Measurements from ENCODE around the gene C1orf74. TPM values are rescaled to one million over a fixed set of nuclear protein-coding genes. Genes with fewer than 3 reads are reported as not detected.

C1orf74 gene
- total and polyA plus RNA-seq, 4 donors, result 2.0 to 3.6 (median 2.5) TPM

- H3K4me1 ChIP-seq (ENCODE audit: control insufficient read depth, insufficient read depth, low read length), result no peaks in the 10 kb centered on the region
- 75% methylated on average over 2 of the region's 5 CpGs for WGBS (ENCODE audit: insufficient coverage)
These were observed 47.2 kb downstream of the C1orf74 start for GRCh38 chr1:209737118-209737505.

GRCh38 chr1:209736490-209737117 is 47.8 kb downstream of the C1orf74 start:
- H3K27me3 ChIP-seq (ENCODE audit: control insufficient read depth, insufficient read depth, low read length), result no peaks in the 10 kb centered on the region
- no peaks in the 10 kb centered on the region for H3K4me1 ChIP-seq (ENCODE audit: control insufficient read depth, insufficient read depth, low read length)
- WGBS (ENCODE audit: insufficient coverage), result 93% methylated on average over 2 of the region's 3 CpGs
- H3K9me3 ChIP-seq (ENCODE audit: control insufficient read depth, insufficient read depth, low read length), result no peaks in the 10 kb centered on the region
- H3K36me3 ChIP-seq (ENCODE audit: control insufficient read depth, insufficient read depth, low read length), result no peaks in the 10 kb centered on the region
- no peak overlapping the region for H3K27ac ChIP-seq (ENCODE audit: low read depth, low read length)
- DNase-seq (ENCODE audit: low read depth in 4 of 6, low spot score in 6 of 6), result no peak
- H3K4me3 ChIP-seq (ENCODE audit: low read depth, low read length), result no peak overlapping the region

More at GRCh38 chr1:209737118-209737505, 47.2 kb downstream of the C1orf74 start:
- no peaks in the 10 kb centered on the region for H3K36me3 ChIP-seq (ENCODE audit: control insufficient read depth, insufficient read depth, low read length)
- no peak overlapping the region for H3K4me3 ChIP-seq (ENCODE audit: low read depth, low read length)
- no peak for DNase-seq (ENCODE audit: low read depth in 4 of 6, low spot score in 6 of 6)
- no peak overlapping the region for H3K27ac ChIP-seq (ENCODE audit: low read depth, low read length)
- H3K27me3 ChIP-seq (ENCODE audit: control insufficient read depth, insufficient read depth, low read length), result no peaks in the 10 kb centered on the region
- no peaks in the 10 kb centered on the region for H3K9me3 ChIP-seq (ENCODE audit: control insufficient read depth, insufficient read depth, low read length)

GRCh38 chr1:209733409-209734192 is 50.8 kb downstream of the C1orf74 start:
- no peaks in the 10 kb centered on the region for H3K36me3 ChIP-seq (ENCODE audit: control insufficient read depth, insufficient read depth, low read length)
- H3K27me3 ChIP-seq (ENCODE audit: control insufficient read depth, insufficient read depth, low read length), result no peaks in the 10 kb centered on the region
- 83% methylated on average over 2 of the region's 3 CpGs for WGBS (ENCODE audit: insufficient coverage)
- H3K9me3 ChIP-seq (ENCODE audit: control insufficient read depth, insufficient read depth, low read length), result no peaks in the 10 kb centered on the region
- no peaks in the 10 kb centered on the region for H3K4me1 ChIP-seq (ENCODE audit: control insufficient read depth, insufficient read depth, low read length)
- H3K27ac ChIP-seq (ENCODE audit: low read depth, low read length), result no peak overlapping the region
- no peak overlapping the region for H3K4me3 ChIP-seq (ENCODE audit: low read depth, low read length)
- DNase-seq (ENCODE audit: low read depth in 4 of 6, low spot score in 6 of 6), result no peak

- Histone ChIP-seq H3K27me3 (ENCODE audit: control insufficient read depth, insufficient read depth, low read length) (no peaks in the 10 kb centered on the region), H3K4me3 (ENCODE audit: low read depth, low read length) (no peak overlapping the region), H3K36me3 (ENCODE audit: control insufficient read depth, insufficient read depth, low read length) (no peaks in the 10 kb centered on the region), H3K9me3 (ENCODE audit: control insufficient read depth, insufficient read depth, low read length) (no peaks in the 10 kb centered on the region), H3K4me1 (ENCODE audit: control insufficient read depth, insufficient read depth, low read length) (no peaks in the 10 kb centered on the region), H3K27ac (ENCODE audit: low read depth, low read length) (no peak overlapping the region)
- 80% methylated on average over 1 of the region's 1 CpG for WGBS (ENCODE audit: insufficient coverage)
- DNase-seq (ENCODE audit: low read depth in 4 of 6, low spot score in 6 of 6), result no peak
These were observed 51.6 kb downstream of the C1orf74 start for GRCh38 chr1:209732725-209733124.

GRCh38 chr1:209729436-209729835 is 54.9 kb downstream of the C1orf74 start:
- Histone ChIP-seq H3K4me3 (ENCODE audit: low read depth, low read length) (no peak overlapping the region), H3K9me3 (ENCODE audit: control insufficient read depth, insufficient read depth, low read length) (no peaks in the 10 kb centered on the region), H3K27ac (ENCODE audit: low read depth, low read length) (no peak overlapping the region), H3K4me1 (ENCODE audit: control insufficient read depth, insufficient read depth, low read length) (no peaks in the 10 kb centered on the region), H3K36me3 (ENCODE audit: control insufficient read depth, insufficient read depth, low read length) (no peaks in the 10 kb centered on the region), H3K27me3 (ENCODE audit: control insufficient read depth, insufficient read depth, low read length) (no peaks in the 10 kb centered on the region)
- DNase-seq (ENCODE audit: low read depth in 4 of 6, low spot score in 6 of 6), result no peak
- no CpG with 5 or more reads among the region's 1 CpG for WGBS (ENCODE audit: insufficient coverage)

Other genes starting within 250 kb of the C1orf74 start
- 1 to 10 TPM; 2.1 to 6.8 TPM for gene CAMK1G, start 200.8 kb downstream of the C1orf74 start, total RNA-seq
- 10 to 100 TPM; 10.7 to 10.8 TPM for gene CAMK1G, start 200.8 kb downstream of the C1orf74 start, polyA plus RNA-seq (ENCODE audit: insufficient read length in 2 of 2)
- 1 to 10 TPM in 1 of 2 donors, under 1 TPM in 1; 0.89 to 1.3 TPM for gene LAMB3, start 132.1 kb downstream of the C1orf74 start, total RNA-seq
- 1 to 10 TPM; 4.1 to 6.0 TPM for gene LAMB3, start 132.1 kb downstream of the C1orf74 start, polyA plus RNA-seq (ENCODE audit: insufficient read length in 2 of 2)
- gene G0S2, start 109.1 kb downstream of the C1orf74 start, total RNA-seq, result 1 to 10 TPM; 1.7 to 6.1 TPM
- gene G0S2, start 109.1 kb downstream of the C1orf74 start, polyA plus RNA-seq (ENCODE audit: insufficient read length in 2 of 2), result 1 to 10 TPM; 6.0 to 6.3 TPM
- under 1 TPM; 0.22 to 0.40 TPM for gene HSD11B1, start 79.7 kb downstream of the C1orf74 start, total RNA-seq
- under 1 TPM; 0.38 to 0.75 TPM for gene HSD11B1, start 79.7 kb downstream of the C1orf74 start, polyA plus RNA-seq (ENCODE audit: insufficient read length in 2 of 2)
- 1 to 10 TPM; 1.1 to 2.8 TPM for gene TRAF3IP3, start 28.5 kb downstream of the C1orf74 start, total RNA-seq
- gene TRAF3IP3, start 28.5 kb downstream of the C1orf74 start, polyA plus RNA-seq (ENCODE audit: insufficient read length in 2 of 2), result 1 to 10 TPM in 1 of 2 donors, under 1 TPM in 1; 0.95 to 1.8 TPM
- 1 to 10 TPM in 1 of 2 donors, under 1 TPM in 1; 0.99 to 2.8 TPM for gene IRF6, start 21.6 kb upstream of the C1orf74 start, total RNA-seq
- gene IRF6, start 21.6 kb upstream of the C1orf74 start, polyA plus RNA-seq (ENCODE audit: insufficient read length in 2 of 2), result 1 to 10 TPM; 1.2 TPM
- gene UTP25, start 43.4 kb upstream of the C1orf74 start, total RNA-seq, result 1 to 10 TPM; 7.6 to 9.0 TPM
- gene UTP25, start 43.4 kb upstream of the C1orf74 start, polyA plus RNA-seq (ENCODE audit: insufficient read length in 2 of 2), result 1 to 10 TPM; 6.5 to 7.2 TPM
- gene SYT14, start 153.7 kb upstream of the C1orf74 start, total RNA-seq, result 10 to 100 TPM in 1 of 2 donors, 1 to 10 TPM in 1; 8.5 to 25.1 TPM
- 1 to 10 TPM; 5.1 to 6.9 TPM for gene SYT14, start 153.7 kb upstream of the C1orf74 start, polyA plus RNA-seq (ENCODE audit: insufficient read length in 2 of 2)